ENCODE results near the gene FGGY.
"Not testable (repeated sequence)": the region's sequence is repeated elsewhere in the genome, so short reads cannot be mapped to it uniquely, and the experiment has no call there.

Gene FGGY

GRCh38 chr1:59298026-59298583 lies 1.2 kb downstream of the FGGY start:
- H3K27me3 Mint-ChIP-seq, result no peaks in the 10 kb centered on the region
- peaks cover 10% of the 10 kb centered on the region for H3K36me3 Mint-ChIP-seq (ENCODE audit: low read depth)
- H3K27ac Mint-ChIP-seq, result peak overlapping the region; percentile 89
- H3K4me1 Mint-ChIP-seq (ENCODE audit: low read depth), result peaks cover 34% of the 10 kb centered on the region
- peak overlapping the region; percentile 87 for H3K4me3 Mint-ChIP-seq
- H3K9me3 Mint-ChIP-seq, result peaks cover 5% of the 10 kb centered on the region

DNA sequence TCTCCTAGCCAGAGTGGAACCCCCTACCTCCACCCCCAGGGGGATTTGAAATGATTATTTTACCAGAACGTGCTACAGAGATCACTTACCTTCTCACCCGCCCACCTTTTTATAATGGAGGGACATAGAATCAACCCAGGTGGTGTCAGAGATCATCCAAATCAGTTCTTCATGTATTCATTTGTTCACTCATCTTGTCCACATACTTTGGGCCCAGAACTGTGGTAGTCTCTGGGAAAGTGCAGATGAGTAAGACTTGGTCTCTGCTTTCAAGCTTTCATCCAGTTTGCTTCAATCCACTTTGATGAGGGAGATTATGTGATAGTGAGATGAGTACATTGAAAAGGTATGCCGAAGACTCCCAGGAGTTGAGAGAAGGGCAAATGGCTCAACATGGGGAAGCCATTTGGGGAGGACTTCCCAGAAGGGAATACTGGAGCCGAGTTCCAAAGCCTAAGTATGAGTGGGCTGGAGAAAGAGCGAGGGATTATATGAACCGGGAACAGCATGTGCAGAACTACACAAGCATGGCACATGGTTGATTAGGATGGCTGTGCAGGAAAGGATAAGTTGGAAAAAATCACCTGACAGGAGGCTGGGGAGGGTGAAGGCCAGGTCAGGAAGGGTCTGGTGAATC lies 1.9 kb downstream of the FGGY start:
- Mint-ChIP-seq H3K4me1 (ENCODE audit: low read depth) (peaks cover 34% of the 10 kb centered on the region), H3K9me3 (peaks cover 5% of the 10 kb centered on the region), H3K36me3 (ENCODE audit: low read depth) (peaks cover 11% of the 10 kb centered on the region), H3K27me3 (no peaks in the 10 kb centered on the region), H3K4me3 (no peak overlapping the region), H3K27ac (peak overlapping the region; percentile 65)

GRCh38 chr1:59299670-59300069 lies 2.8 kb downstream of the FGGY start:
- peaks cover 31% of the 10 kb centered on the region for H3K4me1 Mint-ChIP-seq (ENCODE audit: low read depth)
- H3K27me3 Mint-ChIP-seq, H3K27ac Mint-ChIP-seq, H3K4me3 Mint-ChIP-seq: not testable (repeated sequence)
- H3K36me3 Mint-ChIP-seq (ENCODE audit: low read depth), result peaks cover 20% of the 10 kb centered on the region
- H3K9me3 Mint-ChIP-seq, result peaks cover 13% of the 10 kb centered on the region

DNA sequence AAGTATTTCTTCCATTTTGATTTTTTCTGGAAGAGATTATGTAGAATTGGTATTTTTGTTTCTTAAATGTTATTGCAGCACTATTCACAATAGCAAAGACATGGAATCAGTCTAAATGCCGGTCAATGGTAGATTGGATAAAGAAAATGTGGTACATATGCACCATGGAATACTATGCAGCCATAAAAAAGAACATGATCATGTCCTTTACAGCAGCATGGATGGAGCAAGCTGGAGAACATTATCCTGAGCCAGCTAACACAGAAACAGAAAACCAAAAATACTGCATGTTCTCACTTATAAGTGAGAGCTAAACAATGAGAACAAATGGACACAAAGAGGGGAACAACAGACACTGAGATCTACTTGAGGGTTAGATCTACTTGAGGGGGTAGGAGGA lies 5.4 kb downstream of the FGGY start:
- Mint-ChIP-seq H3K4me1 (ENCODE audit: low read depth) (peaks cover 18% of the 10 kb centered on the region), H3K27me3 (no peaks in the 10 kb centered on the region), H3K4me3 (no peak overlapping the region), H3K27ac (no peak overlapping the region), H3K36me3 (ENCODE audit: low read depth) (peaks cover 35% of the 10 kb centered on the region), H3K9me3 (peaks cover 35% of the 10 kb centered on the region)

DNA sequence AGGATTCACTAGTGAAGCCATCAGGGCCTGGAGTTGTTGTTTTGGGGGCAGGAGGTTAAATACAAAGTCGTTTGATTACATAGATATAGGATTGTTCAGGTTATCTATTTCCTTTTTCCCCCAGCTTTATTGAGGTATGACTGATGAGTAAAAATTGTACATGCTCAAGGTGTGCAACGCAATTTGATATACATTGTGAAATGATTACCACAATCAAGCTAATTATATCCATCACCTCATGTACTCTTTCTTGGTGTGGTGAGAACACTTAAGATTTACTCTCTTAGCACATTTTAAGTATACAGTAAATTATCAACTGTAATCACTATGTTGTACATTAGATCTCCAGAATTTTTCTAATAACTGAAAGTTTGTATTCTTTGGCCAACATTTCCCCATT lies 6.0 kb downstream of the FGGY start:
- peaks cover 35% of the 10 kb centered on the region for H3K36me3 Mint-ChIP-seq (ENCODE audit: low read depth)
- no peak overlapping the region for H3K27ac Mint-ChIP-seq
- H3K4me3 Mint-ChIP-seq, result no peak overlapping the region
- peaks cover 35% of the 10 kb centered on the region for H3K9me3 Mint-ChIP-seq
- H3K27me3 Mint-ChIP-seq, result no peaks in the 10 kb centered on the region
- peaks cover 12% of the 10 kb centered on the region for H3K4me1 Mint-ChIP-seq (ENCODE audit: low read depth)

DNA sequence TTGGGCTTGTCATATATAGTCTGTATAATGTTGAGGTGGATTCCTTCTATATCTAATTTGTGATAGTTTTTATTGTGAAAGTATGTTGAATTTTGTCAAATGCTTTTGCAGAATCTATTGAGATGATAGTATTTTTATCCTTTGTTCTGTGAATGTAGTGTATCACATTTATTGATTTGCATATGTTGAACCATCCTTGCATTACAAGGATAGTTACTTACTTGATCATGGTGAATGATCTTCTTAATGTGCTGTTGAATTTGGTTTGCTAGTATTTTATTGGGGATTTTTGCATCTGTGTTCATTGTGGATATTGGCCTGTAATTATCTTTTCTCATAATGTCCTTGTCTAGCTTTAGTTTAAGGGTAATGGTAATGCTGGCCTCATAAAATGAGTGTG lies 8.3 kb downstream of the FGGY start:
- H3K27ac Mint-ChIP-seq, result no peak overlapping the region
- H3K36me3 Mint-ChIP-seq (ENCODE audit: low read depth), result peaks cover 35% of the 10 kb centered on the region
- no peaks in the 10 kb centered on the region for H3K4me1 Mint-ChIP-seq (ENCODE audit: low read depth)
- H3K4me3 Mint-ChIP-seq, result no peak overlapping the region
- peaks cover 35% of the 10 kb centered on the region for H3K9me3 Mint-ChIP-seq
- no peaks in the 10 kb centered on the region for H3K27me3 Mint-ChIP-seq

- Mint-ChIP-seq H3K36me3 (ENCODE audit: low read depth) (peaks cover 25% of the 10 kb centered on the region), H3K9me3 (peaks cover 36% of the 10 kb centered on the region), H3K27ac (peak overlapping the region; percentile 33)
These were observed 10.7 kb downstream of the FGGY start for GRCh38 chr1:59307591-59307990.

DNA sequence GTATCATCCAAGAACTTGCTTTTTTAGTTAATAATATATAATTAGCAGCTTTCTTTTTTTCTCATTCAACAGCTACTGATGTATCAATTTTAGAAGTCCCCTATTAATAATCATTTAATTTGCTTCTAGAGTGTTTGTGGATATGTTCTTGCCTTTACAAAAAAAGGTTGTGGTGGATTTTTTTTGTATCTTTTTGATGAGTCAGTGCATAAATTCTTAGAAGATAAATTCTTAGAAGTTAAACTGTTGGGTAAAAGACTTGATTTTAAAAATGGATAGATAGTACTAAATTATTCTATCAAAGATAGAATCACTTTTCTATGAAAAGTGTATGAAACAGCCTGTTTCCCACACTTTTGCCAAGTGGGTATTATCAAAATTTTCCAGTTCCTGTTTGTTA lies 11.9 kb downstream of the FGGY start:
- H3K36me3 Mint-ChIP-seq (ENCODE audit: low read depth), result peaks cover 24% of the 10 kb centered on the region
- peaks cover 36% of the 10 kb centered on the region for H3K9me3 Mint-ChIP-seq
- H3K4me1 Mint-ChIP-seq (ENCODE audit: low read depth), result no peaks in the 10 kb centered on the region
- no peak overlapping the region for H3K27ac Mint-ChIP-seq
- H3K4me3 Mint-ChIP-seq, result no peak overlapping the region
- no peaks in the 10 kb centered on the region for H3K27me3 Mint-ChIP-seq

More at GRCh38 chr1:59307591-59307990, 10.7 kb downstream of the FGGY start:
- no peaks in the 10 kb centered on the region for H3K4me1 Mint-ChIP-seq (ENCODE audit: low read depth)
- no peak overlapping the region for H3K4me3 Mint-ChIP-seq
- H3K27me3 Mint-ChIP-seq, result no peaks in the 10 kb centered on the region

DNA sequence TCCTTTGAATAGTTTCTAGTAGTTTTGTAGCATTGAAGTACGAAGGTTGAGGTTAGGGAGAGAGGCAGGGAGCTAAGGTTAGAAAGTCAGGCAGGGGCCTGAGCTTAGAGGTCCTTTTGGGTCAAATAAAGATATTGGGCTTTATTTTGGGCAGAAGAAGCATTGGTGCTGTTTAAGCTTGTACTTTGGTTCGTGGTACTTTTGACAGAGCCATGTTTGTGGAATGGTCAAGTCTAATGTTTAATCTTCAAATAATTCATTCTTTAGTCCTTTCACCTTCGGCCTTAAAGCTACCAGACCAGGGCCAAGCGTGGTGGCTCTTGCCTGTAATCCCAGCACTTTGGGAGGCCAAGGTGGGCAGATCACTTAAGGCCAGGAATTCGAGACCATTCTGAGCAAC lies 12.5 kb downstream of the FGGY start:
- Mint-ChIP-seq H3K36me3 (ENCODE audit: low read depth) (peaks cover 19% of the 10 kb centered on the region), H3K9me3 (peaks cover 31% of the 10 kb centered on the region), H3K4me3 (no peak overlapping the region), H3K27me3 (no peaks in the 10 kb centered on the region), H3K4me1 (ENCODE audit: low read depth) (no peaks in the 10 kb centered on the region), H3K27ac (no peak overlapping the region)

- H3K27me3 Mint-ChIP-seq, result no peaks in the 10 kb centered on the region
- H3K36me3 Mint-ChIP-seq (ENCODE audit: low read depth), result peaks cover 13% of the 10 kb centered on the region
- no peak overlapping the region for H3K4me3 Mint-ChIP-seq
- H3K4me1 Mint-ChIP-seq (ENCODE audit: low read depth), result peaks cover 5% of the 10 kb centered on the region
- peaks cover 25% of the 10 kb centered on the region for H3K9me3 Mint-ChIP-seq
- H3K27ac Mint-ChIP-seq, result no peak overlapping the region
These were observed 13.1 kb downstream of the FGGY start for GRCh38 chr1:59309795-59310548.

DNA sequence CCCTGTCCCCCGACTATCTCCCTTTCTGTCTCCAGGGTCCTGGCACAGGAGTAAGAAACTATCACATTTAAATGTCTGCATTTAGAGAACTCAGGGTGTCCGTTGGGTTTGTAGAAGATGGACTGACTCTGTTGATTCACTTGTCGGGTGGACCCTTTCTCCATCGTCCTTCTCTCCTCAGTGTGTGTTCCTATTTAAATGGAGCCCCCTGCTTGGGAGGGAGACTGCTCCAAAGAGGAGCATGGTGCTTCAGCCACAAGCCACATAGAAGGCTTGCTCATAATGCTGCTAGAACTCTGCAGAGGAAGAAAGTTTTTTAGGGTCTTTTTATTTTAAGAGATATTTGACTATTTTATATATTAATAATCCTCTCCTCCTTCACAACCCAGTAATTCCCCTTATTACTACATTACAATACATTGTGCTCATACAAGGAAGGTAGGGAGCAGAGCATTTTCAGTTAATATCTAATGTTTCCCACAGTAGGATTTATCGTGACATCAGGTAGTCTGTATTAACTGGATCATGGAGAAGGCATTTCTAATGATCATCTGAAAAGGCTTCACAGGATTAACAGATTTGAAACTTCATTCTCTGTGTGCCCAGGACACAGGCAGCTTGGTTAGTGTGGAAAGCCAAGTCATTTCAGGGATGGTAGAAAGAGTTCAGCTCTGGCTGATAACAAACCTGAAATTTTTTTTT lies 13.8 kb downstream of the FGGY start:
- Mint-ChIP-seq H3K27ac (no peak overlapping the region), H3K4me3 (no peak overlapping the region), H3K36me3 (ENCODE audit: low read depth) (peaks cover 9% of the 10 kb centered on the region), H3K4me1 (ENCODE audit: low read depth) (peaks cover 13% of the 10 kb centered on the region), H3K27me3 (no peaks in the 10 kb centered on the region), H3K9me3 (peaks cover 18% of the 10 kb centered on the region)

GRCh38 chr1:59314776-59315528 lies 18.1 kb downstream of the FGGY start:
- H3K9me3 Mint-ChIP-seq, result peaks cover 7% of the 10 kb centered on the region
- no peak overlapping the region for H3K4me3 Mint-ChIP-seq
- H3K27me3 Mint-ChIP-seq, result no peaks in the 10 kb centered on the region
- no peak overlapping the region for H3K27ac Mint-ChIP-seq
- peaks cover 25% of the 10 kb centered on the region for H3K4me1 Mint-ChIP-seq (ENCODE audit: low read depth)
- H3K36me3 Mint-ChIP-seq (ENCODE audit: low read depth), result no peaks in the 10 kb centered on the region

- H3K4me1 Mint-ChIP-seq (ENCODE audit: low read depth), result peaks cover 25% of the 10 kb centered on the region
These were observed 18.9 kb downstream of the FGGY start for GRCh38 chr1:59315529-59316463.

More at GRCh38 chr1:59315529-59316463, 18.9 kb downstream of the FGGY start:
- Mint-ChIP-seq H3K36me3 (ENCODE audit: low read depth) (no peaks in the 10 kb centered on the region), H3K27me3 (no peaks in the 10 kb centered on the region), H3K9me3 (peaks cover 7% of the 10 kb centered on the region), H3K4me3 (no peak overlapping the region), H3K27ac (peak overlapping the region; percentile 18)

Measured in stimulated activated naive CD8-positive, alpha-beta T cell treated with anti-CD3 and anti-CD28 coated beads, Interleukin-15, Interleukin-2, amounts not matched to agents 100 ng/mL and 50 ng/mL, for 24 hours (primary cell).